Endodermal cell (in vitro differentiated cells): ENCODE measurements around the gene STK25. TPM values are rescaled to one million over a fixed set of nuclear protein-coding genes. Genes with fewer than 3 reads are reported as not detected.

Experiments
- DNase-seq: peaks from one replicate; pipeline ENCODE4 v3.0.0-alpha.2; 2017
- H3K27ac ChIP-seq: 2 replicates; pipeline ENCODE4 v1.5.1; 2013; ENCODE audit warnings: mild to moderate bottlenecking, low read depth, low read length, moderate library complexity
- H3K27me3 ChIP-seq: 2 replicates; pipeline ENCODE4 v1.6.1; 2013; ENCODE audit warnings: mild to moderate bottlenecking, low read length, moderate library complexity; ENCODE audit not compliant: insufficient read depth, control insufficient read depth, poor library complexity, severe bottlenecking
- H3K36me3 ChIP-seq: 2 replicates; pipeline ENCODE4 v1.7.0; 2013; ENCODE audit warnings: mild to moderate bottlenecking, low read length, moderate library complexity; ENCODE audit not compliant: control insufficient read depth, insufficient read depth
- H3K4me1 ChIP-seq: one replicate; pipeline ENCODE4 v1.7.0; 2013; ENCODE audit warnings: low read length; ENCODE audit not compliant: control insufficient read depth, insufficient read depth
- H3K4me3 ChIP-seq: 2 replicates; pipeline ENCODE4 v1.5.1; 2013; ENCODE audit warnings: mild to moderate bottlenecking, low read length, moderate library complexity
- H3K9ac ChIP-seq: 2 replicates; pipeline ENCODE4 v1.6.1; 2013; ENCODE audit warnings: mild to moderate bottlenecking, low read length, moderate library complexity; ENCODE audit not compliant: poor library complexity, severe bottlenecking; ENCODE audit errors: extremely low read depth
- H3K9me3 ChIP-seq: 2 replicates; pipeline ENCODE4 v1.6.1; 2013; ENCODE audit warnings: mild to moderate bottlenecking, low read length, moderate library complexity; ENCODE audit not compliant: control insufficient read depth
- H3K27ac Mint-ChIP-seq: 2 replicates; pipeline ENCODE4 v1.8.0; 2020; ENCODE audit warnings: mixed read lengths
- H3K27me3 Mint-ChIP-seq: 2 replicates; pipeline ENCODE4 v1.8.0; 2021; ENCODE audit warnings: mild to moderate bottlenecking, mixed read lengths; ENCODE audit not compliant: insufficient read depth
- H3K36me3 Mint-ChIP-seq: 2 replicates; pipeline ENCODE4 v1.8.0; 2020; ENCODE audit warnings: low read depth, mixed read lengths
- H3K4me1 Mint-ChIP-seq: 2 replicates; pipeline ENCODE4 v1.8.0; 2020; ENCODE audit warnings: mixed read lengths
- H3K4me3 Mint-ChIP-seq: 2 replicates; pipeline ENCODE4 v1.8.0; 2020; ENCODE audit warnings: mild to moderate bottlenecking, moderate library complexity, mixed read lengths
- H3K9me3 Mint-ChIP-seq: 2 replicates; pipeline ENCODE4 v1.8.0; 2020; ENCODE audit warnings: mild to moderate bottlenecking, mixed read lengths
- CTCF ChIP-seq: fragments of 200-600 bp; sonication (generic); conservative IDR thresholded peaks from 2 replicates; pipeline ENCODE4 v1.5.0; 2021; ENCODE audit warnings: antibody characterized with exemption, mild to moderate bottlenecking
- WGBS, 2 experiments: methylation state at CpG; one replicate each; pipeline versions ENCODE4 v1.1.5 to v1.1.7; 2013; ENCODE audit warnings: missing lambda C conversion rate in 2 of 2, mixed read lengths in 1 of 2; ENCODE audit not compliant: insufficient coverage in 1 of 2, insufficient read length in 1 of 2; 5-methylcytosine and 5-hydroxymethylcytosine counted together
- total RNA-seq, 2 donors: library from RNA; stranded (reverse); fragmentation: NEBNext Ultra II Directional in 1 of 2; extraction: Animal tissue kit (Norgen Biotek cat#: 25700) in 1 of 2; gene quantifications; 2 replicates in 1 of 2; 3 replicates in 1 of 2; pipeline ENCODE4 v1.2.1, GENCODE V29; 2021

Gene STK25
- total RNA-seq, 2 donors from 2014 or later = 226 to 252 TPM

GRCh38 chr2:241554610-241555322 is 46.4 kb upstream of the STK25 start:
- Histone ChIP-seq H3K27ac (no peak overlapping the region), H3K9me3 (peaks cover 14% of the 10 kb centered on the region), H3K36me3 (no peaks in the 10 kb centered on the region), H3K4me3 (no peak overlapping the region), H3K9ac (no peak overlapping the region), H3K4me1 (no peaks in the 10 kb centered on the region), H3K27me3 (no peaks in the 10 kb centered on the region)
- H3K27ac Mint-ChIP-seq = no peak overlapping the region
- WGBS, 2 experiments = 86 to 90% methylated on average over 6 to 7 of the region's 7 CpGs
- peaks cover under 1% of the 10 kb centered on the region for H3K4me1 Mint-ChIP-seq
- DNase-seq = no peak
- peaks cover 20% of the 10 kb centered on the region for H3K9me3 Mint-ChIP-seq
- H3K4me3 Mint-ChIP-seq = no peak overlapping the region
- H3K27me3 Mint-ChIP-seq = peaks cover 10% of the 10 kb centered on the region
- H3K36me3 Mint-ChIP-seq = no peaks in the 10 kb centered on the region
- no peak for TF ChIP-seq CTCF

GRCh38 chr2:241553981-241554380 is 45.6 kb upstream of the STK25 start:
- Mint-ChIP-seq H3K36me3 (no peaks in the 10 kb centered on the region), H3K27ac (no peak overlapping the region), H3K4me1 (no peaks in the 10 kb centered on the region), H3K27me3 (peaks cover 10% of the 10 kb centered on the region), H3K4me3 (no peak overlapping the region), H3K9me3 (peaks cover 20% of the 10 kb centered on the region)
- H3K36me3 ChIP-seq = no peaks in the 10 kb centered on the region
- no peak overlapping the region for H3K27ac ChIP-seq
- no peaks in the 10 kb centered on the region for H3K4me1 ChIP-seq
- no peaks in the 10 kb centered on the region for H3K27me3 ChIP-seq
- H3K4me3 ChIP-seq = no peak overlapping the region
- H3K9ac ChIP-seq = no peak overlapping the region
- 87 to 88% methylated on average over 5 to 6 of the region's 6 CpGs for WGBS, 2 experiments
- H3K9me3 ChIP-seq = peaks cover 14% of the 10 kb centered on the region
- no peak for DNase-seq
- TF ChIP-seq CTCF = no peak

GRCh38 chr2:241553512-241553830 is 45.1 kb upstream of the STK25 start:
- H3K27me3 ChIP-seq = no peaks in the 10 kb centered on the region
- Mint-ChIP-seq H3K27ac (no peak overlapping the region), H3K9me3 (peaks cover 20% of the 10 kb centered on the region), H3K36me3 (no peaks in the 10 kb centered on the region), H3K27me3 (peaks cover 10% of the 10 kb centered on the region), H3K4me1 (no peaks in the 10 kb centered on the region), H3K4me3 (no peak overlapping the region)
- 88 to 96% methylated on average over 3 to 12 of the region's 12 CpGs for WGBS, 2 experiments
- no peak for DNase-seq
- no peaks in the 10 kb centered on the region for H3K4me1 ChIP-seq
- no peak overlapping the region for H3K4me3 ChIP-seq
- peaks cover 14% of the 10 kb centered on the region for H3K9me3 ChIP-seq
- H3K9ac ChIP-seq = no peak overlapping the region
- H3K27ac ChIP-seq = no peak overlapping the region
- no peak for TF ChIP-seq CTCF
- no peaks in the 10 kb centered on the region for H3K36me3 ChIP-seq
